NCI-H146 treated with DMSO at 0.1 percent for 48 hours (cell line): Measurements from ENCODE around the gene ORMDL2.

Source experiments
- DNase-seq: peaks from one replicate; lab custom pipeline; 2025; ENCODE audit not compliant: unreplicated experiment; lab: John Stamatoyannopoulos, UW

ORMDL2 gene, protein sequence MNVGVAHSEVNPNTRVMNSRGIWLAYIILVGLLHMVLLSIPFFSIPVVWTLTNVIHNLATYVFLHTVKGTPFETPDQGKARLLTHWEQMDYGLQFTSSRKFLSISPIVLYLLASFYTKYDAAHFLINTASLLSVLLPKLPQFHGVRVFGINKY

DNA sequence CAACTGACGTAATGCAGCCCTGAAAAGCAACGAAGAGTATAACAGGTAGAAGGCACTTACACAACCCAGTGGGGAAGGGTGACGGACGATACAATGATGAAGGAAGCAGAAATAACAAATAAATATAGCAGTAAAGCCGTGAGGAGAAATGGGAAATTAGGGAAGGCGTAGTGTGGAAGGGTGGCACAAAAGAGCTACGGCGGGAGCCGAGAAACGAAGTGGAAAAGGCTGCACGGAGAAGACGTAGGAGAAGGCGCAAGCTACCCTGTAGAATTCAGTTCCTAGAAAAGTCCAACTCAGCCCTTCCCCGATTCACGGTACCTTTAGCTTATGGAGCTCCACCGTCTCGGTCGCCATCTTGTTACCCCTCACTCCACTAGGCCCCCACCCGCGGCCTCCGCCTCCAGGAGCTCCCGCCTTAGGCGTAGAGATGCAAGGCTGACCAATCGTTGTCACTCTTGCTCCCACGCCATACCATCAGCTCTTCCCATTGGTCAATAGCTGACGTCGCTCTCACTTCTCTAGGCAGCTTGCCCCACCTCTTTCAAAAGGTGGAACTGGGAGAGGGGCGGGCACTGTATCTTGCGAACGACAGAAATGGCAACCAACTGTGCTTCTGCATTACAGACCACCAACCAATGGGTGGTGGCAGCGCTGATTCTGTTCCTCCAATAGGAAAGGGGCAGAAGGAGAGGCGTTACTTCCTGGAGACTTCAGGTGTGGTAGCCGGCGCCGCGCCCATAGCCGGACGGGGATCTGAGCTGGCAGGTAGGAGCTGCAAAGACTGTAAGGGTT lies at the start of gene ORMDL2, which contains the start of gene SARNP:
TSS of gene ORMDL2 (plus strand) at position 697 of the 795 bp plus-strand sequence. CDS start 959 bp downstream, outside the sequence.
TSS of gene SARNP (minus strand) at position 380 of the 795 bp plus-strand sequence. CDS start at position 357, 23 bp downstream.
- DNase-seq: peak; percentile 100

DNA sequence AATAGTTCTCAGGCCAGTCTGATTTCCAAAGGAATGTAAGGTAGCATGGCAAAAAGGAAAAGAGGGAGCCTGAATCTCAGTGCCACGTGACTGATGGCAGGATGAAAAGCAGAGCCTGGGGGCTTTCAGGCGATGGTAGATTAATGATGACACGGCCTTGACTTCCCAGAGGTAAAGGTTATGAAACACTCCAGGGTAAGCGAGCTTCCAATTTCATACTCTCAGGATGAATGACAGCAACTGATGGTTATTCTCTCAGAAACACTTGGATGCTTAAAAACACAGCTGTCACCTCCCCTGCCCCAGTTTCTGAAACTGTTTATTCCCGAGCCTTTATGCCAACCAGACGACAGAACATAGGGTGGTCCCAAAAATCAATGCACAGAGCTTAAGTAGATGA lies 46.1 kb upstream of the ORMDL2 start:
- no peak for DNase-seq

DNA sequence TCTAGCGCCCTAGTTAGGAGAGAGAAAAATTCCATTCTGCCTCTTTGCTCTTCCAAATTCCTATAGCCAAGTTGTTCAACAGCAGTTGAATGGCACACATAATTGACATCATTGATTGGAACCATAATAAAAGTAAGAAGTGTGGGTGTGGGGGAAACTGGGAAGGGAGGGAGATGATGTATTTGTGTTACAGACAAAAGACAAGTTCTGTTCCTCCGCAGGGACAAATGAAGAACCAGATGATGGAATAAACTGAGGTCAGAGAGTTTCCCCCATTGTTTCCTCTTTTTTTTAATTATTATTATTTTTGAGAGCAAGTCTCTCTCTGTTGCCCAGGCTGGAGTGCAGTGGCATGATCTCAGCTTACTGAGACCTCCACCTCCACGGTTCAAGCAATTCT lies 40.0 kb upstream of the ORMDL2 start:
- no peak for DNase-seq

DNA sequence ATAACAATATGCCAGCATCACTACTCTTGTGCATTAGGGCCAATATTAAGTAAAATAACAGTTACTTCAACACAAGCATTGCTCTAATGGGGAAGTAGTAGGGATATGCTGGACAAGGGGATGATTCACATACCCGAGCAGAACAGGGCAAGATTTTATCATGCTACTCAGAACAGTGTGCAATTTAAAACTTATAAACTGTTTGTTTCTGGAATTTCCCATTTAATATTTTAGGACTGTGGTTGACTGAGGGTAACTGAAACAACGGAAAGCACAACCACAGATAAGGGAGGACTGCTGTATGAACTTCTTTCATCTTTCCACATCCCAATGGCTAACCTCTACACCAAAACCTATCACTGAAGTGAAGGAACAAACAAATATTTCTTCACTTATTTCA lies 37.2 kb upstream of the ORMDL2 start:
- no peak for DNase-seq

- no peak for DNase-seq
Measured at GRCh38 chr12:55788546-55788945, 29.3 kb upstream of the ORMDL2 start.

- DNase-seq: no peak
Measured at GRCh38 chr12:55789171-55789570, 28.7 kb upstream of the ORMDL2 start.

DNA sequence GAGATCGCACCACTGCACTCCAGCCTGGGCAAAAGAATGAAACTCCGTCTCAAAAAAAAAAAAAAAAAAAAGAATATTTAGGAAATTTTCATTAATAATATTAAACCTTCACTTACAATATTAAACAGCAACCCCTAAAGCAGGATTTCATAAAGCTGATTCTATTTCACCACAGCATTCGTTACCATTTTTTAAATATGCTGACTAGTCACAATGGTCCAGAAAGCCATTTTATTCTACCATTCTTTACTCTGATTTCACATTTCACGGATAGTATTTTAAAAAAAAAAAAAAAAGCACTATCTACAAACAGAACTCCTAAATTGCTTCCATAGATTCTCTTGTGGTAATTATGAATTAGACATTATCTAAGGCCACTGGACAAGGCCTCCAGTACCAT lies 27.9 kb upstream of the ORMDL2 start:
- DNase-seq: no peak

DNA sequence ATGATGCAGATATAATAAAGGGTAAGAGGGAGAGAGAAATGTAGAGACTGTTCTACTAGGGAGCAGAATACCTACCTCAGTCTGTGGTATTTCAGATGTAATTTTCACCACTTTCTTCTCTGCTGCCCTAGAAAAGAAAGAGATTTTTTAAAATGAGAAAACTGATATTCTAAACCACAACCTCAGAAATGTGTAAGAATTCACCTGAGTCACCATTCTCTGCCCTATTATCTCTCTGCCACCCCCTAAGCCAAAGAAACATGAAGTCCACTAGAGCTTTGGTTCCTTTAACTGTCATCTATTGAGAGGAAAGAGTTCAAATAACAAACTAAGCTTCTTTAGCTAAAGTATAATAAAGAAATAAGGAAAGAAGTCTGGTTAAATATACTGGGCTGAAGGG lies 21.9 kb upstream of the ORMDL2 start:
- no peak for DNase-seq

DNA sequence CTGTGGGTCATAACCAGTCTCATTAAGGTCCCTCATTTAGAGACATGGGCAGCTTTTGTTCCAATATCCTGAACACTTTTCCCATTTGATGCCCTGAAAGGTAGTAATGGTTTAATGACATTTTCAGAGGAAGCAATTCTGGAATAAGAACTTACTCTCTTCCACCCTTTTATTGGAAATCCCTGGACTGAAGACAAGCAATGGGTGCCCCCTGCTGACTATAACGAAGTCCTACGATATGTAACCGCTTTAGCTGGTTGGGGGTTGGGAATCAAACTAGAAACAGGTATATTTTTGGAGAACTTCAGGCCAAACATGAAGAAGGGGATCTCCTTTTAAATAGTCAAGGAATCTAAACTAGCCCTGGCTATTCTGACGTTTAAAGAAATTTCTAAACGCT lies 20.8 kb upstream of the ORMDL2 start:
- no peak for DNase-seq

GRCh38 chr12:55797550-55797949 lies 20.3 kb upstream of the ORMDL2 start:
- DNase-seq: no peak

GRCh38 chr12:55806982-55807381 lies 10.9 kb upstream of the ORMDL2 start:
- no peak for DNase-seq

DNA sequence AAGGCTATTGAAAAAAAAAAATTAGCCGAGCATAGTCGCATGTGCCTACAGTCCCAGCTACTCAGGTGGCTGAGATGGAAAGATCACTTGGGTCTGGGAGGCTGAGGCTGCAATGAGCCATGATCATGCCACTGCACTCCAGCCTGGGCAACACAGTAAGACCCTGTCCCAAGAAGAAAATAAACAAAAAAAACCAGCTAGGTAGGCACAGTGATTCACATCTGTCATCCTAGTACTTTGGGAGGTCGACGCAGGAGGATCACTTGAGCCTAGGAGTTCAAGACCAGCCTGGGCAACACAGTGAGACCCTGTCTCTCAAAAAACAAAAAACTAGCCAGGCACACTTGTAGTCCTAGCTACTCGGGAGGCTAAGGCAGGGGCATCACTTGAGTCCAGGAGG lies 8.6 kb upstream of the ORMDL2 start:
- no peak for DNase-seq

DNA sequence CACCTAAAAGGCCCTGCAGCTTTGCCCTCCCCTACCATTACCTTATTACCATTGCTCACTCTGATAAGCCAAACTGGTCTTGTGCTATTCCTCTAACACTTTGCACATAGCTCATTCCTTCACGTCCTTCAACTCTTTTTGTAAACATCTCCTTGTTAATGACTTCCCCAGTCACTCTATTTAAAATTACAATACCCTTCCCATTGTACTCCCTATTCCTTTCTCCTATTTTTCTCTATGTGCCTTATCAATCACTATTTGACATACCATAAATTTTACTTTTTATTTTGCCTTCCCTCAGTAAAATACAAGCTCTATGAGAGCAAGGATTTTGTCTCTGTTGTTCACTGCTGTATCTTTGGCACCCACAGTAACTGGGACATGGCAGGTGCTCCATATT lies 5.8 kb upstream of the ORMDL2 start:
- no peak for DNase-seq

- no peak for DNase-seq
Measured at GRCh38 chr12:55814257-55814656, 3.6 kb upstream of the ORMDL2 start.

DNA sequence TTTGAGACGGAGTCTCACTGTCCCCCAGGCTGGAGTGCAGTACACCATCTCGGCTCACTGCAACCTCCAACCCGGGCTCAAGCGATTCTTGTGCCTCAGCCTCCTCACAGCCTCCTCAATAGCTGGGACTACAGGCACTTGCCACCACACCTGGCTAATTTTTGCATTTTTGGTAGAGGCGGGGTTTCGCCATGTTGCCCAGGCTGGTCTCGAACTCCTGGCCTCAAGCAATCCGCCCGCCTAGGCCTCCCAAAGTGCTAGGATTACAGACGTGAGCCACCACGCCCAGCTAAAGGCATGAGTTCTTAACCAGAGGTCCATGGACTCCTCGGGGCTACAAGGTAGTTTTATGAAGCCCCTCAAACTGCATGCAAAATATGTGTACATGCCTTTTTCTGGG lies 2.4 kb upstream of the ORMDL2 start:
- DNase-seq: no peak

DNA sequence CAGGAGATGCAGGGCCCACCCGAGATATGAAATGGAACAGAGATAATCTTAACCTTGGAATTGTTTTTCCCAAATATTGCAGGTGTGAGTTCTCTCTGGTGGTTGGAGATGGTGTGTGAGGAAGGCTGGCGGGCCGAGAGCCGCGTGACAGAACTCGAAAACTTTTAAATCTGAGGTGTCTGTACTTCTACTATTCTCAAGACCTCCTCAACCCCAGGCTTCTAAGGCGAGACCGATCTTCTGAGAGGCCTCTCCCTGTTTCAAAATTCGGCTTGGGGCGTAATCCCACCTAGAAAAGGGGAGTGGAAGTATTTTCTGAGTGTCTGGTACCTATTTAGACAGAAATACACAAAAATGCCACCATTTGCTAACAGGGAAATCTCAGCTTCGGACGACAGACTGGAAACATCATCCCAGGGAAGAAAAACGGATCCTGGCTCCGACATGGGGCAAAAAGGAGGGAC lies 928 bp upstream of the ORMDL2 start:
- DNase-seq: no peak

DNA sequence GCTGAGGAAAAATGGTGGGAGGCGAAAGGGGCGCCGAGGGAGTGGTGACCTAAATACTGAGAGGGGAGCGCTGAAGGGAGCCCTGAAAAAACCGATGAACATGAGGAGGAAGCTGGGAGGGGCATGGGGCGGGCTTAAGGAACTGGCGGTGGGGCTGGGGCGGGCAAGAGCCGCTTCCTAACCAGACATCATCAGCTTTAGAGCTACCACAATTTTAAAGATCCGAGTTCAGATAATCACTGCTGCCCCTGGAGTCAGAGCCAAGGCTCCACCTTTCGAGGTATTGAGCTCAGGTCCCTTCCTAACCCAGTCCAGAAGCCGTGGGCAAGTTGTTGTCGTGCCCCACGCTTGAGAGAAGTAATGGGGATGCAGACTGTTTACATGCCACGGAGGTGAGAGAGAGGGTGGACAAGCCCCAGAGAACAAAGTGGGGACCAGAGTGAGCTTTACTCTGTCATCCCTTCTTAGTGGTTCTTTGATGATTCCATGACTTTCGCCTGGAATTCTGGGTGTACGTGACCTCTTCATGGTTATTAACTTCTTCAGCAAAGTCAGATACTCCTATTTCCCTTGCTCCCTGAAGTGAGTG lies 393 bp downstream of the ORMDL2 start:
- DNase-seq: no peak

GRCh38 chr12:55818886-55819285 lies 1.0 kb downstream of the ORMDL2 start:
- no peak for DNase-seq

DNA sequence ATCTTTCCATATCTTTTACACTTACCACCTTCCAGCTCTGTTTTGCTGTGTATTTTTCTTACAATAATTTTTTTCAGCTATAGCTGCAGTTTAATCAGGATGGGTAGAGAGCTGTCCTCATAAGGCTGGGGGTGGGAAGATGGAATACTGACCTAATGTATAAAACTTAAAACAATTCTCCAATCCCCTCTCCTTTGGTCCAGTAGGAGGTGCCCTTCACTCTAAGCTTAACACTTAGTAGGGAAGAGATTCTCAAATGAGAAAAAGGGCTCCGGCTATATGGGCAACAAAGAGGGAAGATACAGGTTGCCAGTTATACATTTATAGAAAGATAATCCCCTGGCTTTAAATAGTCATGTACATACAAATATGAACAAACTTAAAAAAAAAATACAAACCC lies 2.8 kb downstream of the ORMDL2 start:
- no peak for DNase-seq

- DNase-seq: no peak
Measured at GRCh38 chr12:55822228-55822627, 4.4 kb downstream of the ORMDL2 start.

GRCh38 chr12:55823419-55823818 lies 5.6 kb downstream of the ORMDL2 start:
- no peak for DNase-seq

DNA sequence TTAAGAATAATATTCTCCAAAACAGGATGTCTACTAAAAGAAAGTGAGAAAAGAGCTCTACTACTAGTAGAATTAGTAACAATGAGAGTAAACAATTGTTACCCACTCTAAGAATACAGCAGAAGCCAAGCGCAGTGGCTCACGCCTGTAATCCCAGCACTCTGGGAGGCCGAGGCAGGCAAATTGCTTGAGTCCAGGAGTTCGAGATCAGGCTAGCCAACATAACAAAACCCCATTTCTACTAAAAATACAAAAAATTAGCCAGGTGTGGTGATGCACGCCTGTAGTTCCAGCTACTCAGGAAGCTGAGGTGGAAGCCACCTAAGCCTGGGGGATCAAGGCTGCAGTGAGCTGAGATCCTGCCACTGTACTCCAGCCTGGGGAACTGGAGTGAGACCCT lies 6.9 kb downstream of the ORMDL2 start:
- DNase-seq: no peak
